ENCODE measurements around the gene CDK2. TPM values are rescaled to one million over a fixed set of nuclear protein-coding genes. Genes with fewer than 3 reads are reported as not detected.

CDK2 gene
- total and polyA plus RNA-seq, 2 of the 4 experiments (the other 2 are of a cell fraction): 42.5 to 61.7 TPM

DNA sequence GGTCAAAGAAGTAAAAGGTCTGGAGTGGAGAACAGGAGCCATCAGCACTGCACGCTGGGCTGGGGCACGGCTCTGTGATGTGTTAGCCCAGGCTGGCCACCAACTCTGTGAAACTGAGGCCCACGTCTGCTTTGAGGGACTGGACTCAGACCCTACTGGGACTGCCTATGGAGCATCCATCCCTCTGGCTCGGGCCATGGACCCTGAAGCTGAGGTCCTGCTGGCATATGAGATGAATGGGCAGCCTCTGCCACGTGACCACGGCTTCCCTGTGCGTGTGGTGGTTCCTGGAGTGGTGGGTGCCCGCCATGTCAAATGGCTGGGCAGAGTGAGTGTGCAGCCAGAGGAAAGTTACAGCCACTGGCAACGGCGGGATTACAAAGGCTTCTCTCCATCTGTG is 37.6 kb downstream of the CDK2 start:
- ChIA-PET POLR2A (ENCODE audit: unreplicated experiment) (no interaction called here), CTCF (no interaction called here)
- Histone ChIP-seq H3K9me1 (ENCODE audit: insufficient read depth, low read length) (peaks cover 16% of the 10 kb centered on the region), H3K27ac (ENCODE audit: insufficient read depth, low read length) (no peak overlapping the region), H3K4me1 (ENCODE audit: control insufficient read depth, insufficient read depth, low read length) (no peaks in the 10 kb centered on the region), H3K56ac (ENCODE audit: extremely low read depth, insufficient read depth, low read length) (no peak overlapping the region), H2AK9ac (replicated peaks; ENCODE audit: low read depth, low read length, poor library complexity) (no peak overlapping the region), H2BK5ac (ENCODE audit: low read depth, low read length, poor library complexity, severe bottlenecking) (no peak overlapping the region), H3K23ac (ENCODE audit: low read depth, low read length) (no peak overlapping the region), H3K4ac (ENCODE audit: low read depth, low read length) (no peak overlapping the region), H3K79me1 (ENCODE audit: low read depth in 1 of 2, low read length in 2 of 2) (peaks cover 3 to 12% of the 10 kb centered on the region in 2 experiments; a peak in 3 of 4 replicates), H3K9ac (ENCODE audit: low read depth, low read length) (no peak overlapping the region), H2AK5ac (ENCODE audit: low read depth, low read length) (no peak overlapping the region), H4K20me1 (ENCODE audit: insufficient read depth, low read length) (no peaks in the 10 kb centered on the region), H3K4me2 (ENCODE audit: low read depth, low read length) (no peak overlapping the region), H3K18ac (ENCODE audit: low read depth, low read length) (no peak overlapping the region), H3K4me3 (ENCODE audit: insufficient read depth, low read depth, low read length) (no peak overlapping the region), H3K27me3 (ENCODE audit: control insufficient read depth, insufficient read depth, low read length) (no peaks in the 10 kb centered on the region), H4K91ac (ENCODE audit: insufficient read depth, low read depth, low read length) (no peak overlapping the region), H3K36me3 (ENCODE audit: control insufficient read depth, insufficient read depth, low read length) (peaks cover 18% of the 10 kb centered on the region), H3K14ac (replicated peaks; ENCODE audit: low read depth, low read length) (no peak overlapping the region), H4K5ac (ENCODE audit: low read depth, low read length) (no peak overlapping the region), H2AFZ (replicated peaks; ENCODE audit: low read length, poor library complexity) (no peak overlapping the region), H2BK20ac (ENCODE audit: low read depth, low read length) (no peak overlapping the region), H4K8ac (ENCODE audit: low read depth in 2 of 2, low read length in 2 of 2) (no peak overlapping the region), H3K9me3 (ENCODE audit: control insufficient read depth, insufficient read depth, low read length) (no peaks in the 10 kb centered on the region), H2BK120ac (ENCODE audit: low read depth, low read length) (no peak overlapping the region), H2BK15ac (ENCODE audit: low read depth, low read length) (no peak overlapping the region)
- dilution Hi-C loops (cut with HindIII; ENCODE audit: low sequenced_read_pairs, unreplicated experiment): no loop called here
- no peak for TF ChIP-seq RCOR1 (IDR thresholded peaks at IDR 0.05; ENCODE audit: insufficient replicate concordance, low read length)
- WGBS, 2 experiments (ENCODE audit: extremely low coverage in 2 of 2, insufficient read length in 1 of 2): 89% methylated on average over 7 of the region's 10 CpGs; no CpG with 5 or more reads in 1 of the 2 experiments
- no TSS peak for BruUV-seq (replicated peaks)
- no peak for ATAC-seq (ENCODE audit: low read depth)
- intact Hi-C loops (cut with micrococcal nuclease): no loop called here
- in situ Hi-C loops (cut with MboI; ENCODE audit: low sequenced_read_pairs): no loop called here
- no peak for DNase-seq
